PFSK-1 (cell line): ENCODE results near the gene RUFY3.

Source experiments
- FOXP2 ChIP-seq: optimal IDR thresholded peaks from 2 replicates; pipeline ENCODE3; 2011; ENCODE audit warnings: borderline replicate concordance, control low read depth, inconsistent platforms; ENCODE audit not compliant: insufficient read depth; ENCODE audit errors: extremely low read length, extremely low read depth
- POLR2AphosphoS5 ChIP-seq: IDR thresholded peaks from 2 replicates; pipeline ENCODE4 v1.6.1; 2012; ENCODE audit warnings: low read depth, mild to moderate bottlenecking, control low read depth, low read length, moderate library complexity
- SIN3A ChIP-seq: IDR thresholded peaks from 2 replicates; pipeline ENCODE4 v1.6.1; 2012; ENCODE audit warnings: mild to moderate bottlenecking, low read length, moderate library complexity, borderline replicate concordance; ENCODE audit not compliant: insufficient read depth
- TAF1 ChIP-seq: IDR thresholded peaks from 2 replicates; pipeline ENCODE4 v1.6.1; 2012; ENCODE audit warnings: low read length, control low read depth, borderline replicate concordance; ENCODE audit not compliant: insufficient read depth
- TF ChIP-seq, protein P1 (sequence below), 2 experiments: IDR thresholded peaks; 2 replicates each; pipeline versions ENCODE4 v1.6.1 to v1.8.0; 2011 to 2012; ENCODE audit warnings: low read depth in 2 of 2, low read length in 2 of 2, control low read depth in 1 of 2, inconsistent platforms in 1 of 2, mild to moderate bottlenecking in 1 of 2, moderate library complexity in 1 of 2; ENCODE audit not compliant: insufficient read depth in 1 of 2

Gene RUFY3

DNA sequence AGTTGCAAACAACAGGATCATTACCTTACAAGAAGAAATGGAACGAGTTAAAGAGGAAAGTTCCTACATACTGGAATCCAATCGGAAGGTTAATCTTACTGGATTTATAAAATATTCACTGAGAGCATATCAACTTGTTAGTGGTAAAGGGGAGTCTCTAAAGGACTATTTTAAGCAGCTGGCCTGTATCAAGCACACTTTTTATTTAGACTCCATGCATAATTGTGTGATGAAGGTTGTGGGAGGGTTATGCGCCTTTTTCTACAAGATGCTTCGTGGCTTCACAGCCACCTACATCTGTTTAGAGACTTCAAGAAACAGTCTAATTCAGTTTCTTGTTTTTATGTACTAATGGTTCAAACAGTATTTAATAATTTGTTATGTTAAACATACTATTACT lies 61.3 kb downstream of the RUFY3 start:
- TF ChIP-seq, protein P1, sequence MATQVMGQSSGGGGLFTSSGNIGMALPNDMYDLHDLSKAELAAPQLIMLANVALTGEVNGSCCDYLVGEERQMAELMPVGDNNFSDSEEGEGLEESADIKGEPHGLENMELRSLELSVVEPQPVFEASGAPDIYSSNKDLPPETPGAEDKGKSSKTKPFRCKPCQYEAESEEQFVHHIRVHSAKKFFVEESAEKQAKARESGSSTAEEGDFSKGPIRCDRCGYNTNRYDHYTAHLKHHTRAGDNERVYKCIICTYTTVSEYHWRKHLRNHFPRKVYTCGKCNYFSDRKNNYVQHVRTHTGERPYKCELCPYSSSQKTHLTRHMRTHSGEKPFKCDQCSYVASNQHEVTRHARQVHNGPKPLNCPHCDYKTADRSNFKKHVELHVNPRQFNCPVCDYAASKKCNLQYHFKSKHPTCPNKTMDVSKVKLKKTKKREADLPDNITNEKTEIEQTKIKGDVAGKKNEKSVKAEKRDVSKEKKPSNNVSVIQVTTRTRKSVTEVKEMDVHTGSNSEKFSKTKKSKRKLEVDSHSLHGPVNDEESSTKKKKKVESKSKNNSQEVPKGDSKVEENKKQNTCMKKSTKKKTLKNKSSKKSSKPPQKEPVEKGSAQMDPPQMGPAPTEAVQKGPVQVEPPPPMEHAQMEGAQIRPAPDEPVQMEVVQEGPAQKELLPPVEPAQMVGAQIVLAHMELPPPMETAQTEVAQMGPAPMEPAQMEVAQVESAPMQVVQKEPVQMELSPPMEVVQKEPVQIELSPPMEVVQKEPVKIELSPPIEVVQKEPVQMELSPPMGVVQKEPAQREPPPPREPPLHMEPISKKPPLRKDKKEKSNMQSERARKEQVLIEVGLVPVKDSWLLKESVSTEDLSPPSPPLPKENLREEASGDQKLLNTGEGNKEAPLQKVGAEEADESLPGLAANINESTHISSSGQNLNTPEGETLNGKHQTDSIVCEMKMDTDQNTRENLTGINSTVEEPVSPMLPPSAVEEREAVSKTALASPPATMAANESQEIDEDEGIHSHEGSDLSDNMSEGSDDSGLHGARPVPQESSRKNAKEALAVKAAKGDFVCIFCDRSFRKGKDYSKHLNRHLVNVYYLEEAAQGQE (IDR thresholded peaks at IDR 0.05; ENCODE audit: insufficient read depth in 1 of 2, low read depth in 2 of 2, low read length in 2 of 2) = no peak
- no peak for TF ChIP-seq TAF1
- TF ChIP-seq FOXP2 = no peak
- no peak for TF ChIP-seq SIN3A
- TF ChIP-seq POLR2AphosphoS5 = no peak

DNA sequence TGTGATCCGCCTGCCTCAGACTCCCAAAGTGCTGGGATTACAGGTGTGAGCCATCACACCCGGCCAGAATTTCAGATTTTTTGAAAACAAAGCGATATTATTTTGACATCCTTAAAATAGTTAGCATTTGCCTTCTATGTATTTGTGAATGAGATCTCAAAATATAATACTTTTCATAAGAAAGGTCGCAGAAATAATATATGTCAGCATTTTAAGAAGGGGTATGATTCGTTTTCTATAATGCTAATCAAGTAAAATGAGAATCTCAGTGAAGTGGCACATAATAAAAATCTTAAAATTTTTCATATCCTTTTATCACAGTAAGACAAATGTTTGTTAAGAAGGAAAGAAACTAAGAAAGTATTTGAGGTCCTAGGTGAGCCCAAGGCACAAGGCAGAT lies 65.7 kb downstream of the RUFY3 start:
- TF ChIP-seq POLR2AphosphoS5 (no peak), SIN3A (no peak), TAF1 (no peak)
- TF ChIP-seq, protein P1 (IDR thresholded peaks at IDR 0.05; ENCODE audit: insufficient read depth in 1 of 2, low read depth in 2 of 2, low read length in 2 of 2) = no peak

DNA sequence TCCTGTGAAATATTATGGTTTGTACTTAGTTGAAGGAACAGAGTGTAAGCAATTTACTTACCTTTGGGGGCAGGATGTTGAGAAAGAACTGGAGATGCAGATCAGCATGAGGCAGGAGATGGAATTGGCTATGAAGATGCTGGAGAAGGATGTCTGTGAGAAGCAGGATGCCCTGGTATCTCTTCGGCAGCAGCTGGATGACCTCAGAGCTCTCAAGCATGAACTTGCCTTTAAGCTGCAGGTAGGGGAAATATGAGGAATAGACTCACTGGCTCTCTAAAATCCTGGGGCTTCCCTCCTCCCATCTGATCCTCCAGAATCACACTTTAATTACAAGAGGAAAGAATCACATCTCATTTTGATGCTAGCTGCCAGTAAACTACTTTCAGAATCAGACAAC lies 67.0 kb downstream of the RUFY3 start:
- TF ChIP-seq SIN3A (no peak), POLR2AphosphoS5 (no peak), TAF1 (no peak), FOXP2 (no peak)
- TF ChIP-seq, protein P1 (IDR thresholded peaks at IDR 0.05; ENCODE audit: insufficient read depth in 1 of 2, low read depth in 2 of 2, low read length in 2 of 2) = no peak

DNA sequence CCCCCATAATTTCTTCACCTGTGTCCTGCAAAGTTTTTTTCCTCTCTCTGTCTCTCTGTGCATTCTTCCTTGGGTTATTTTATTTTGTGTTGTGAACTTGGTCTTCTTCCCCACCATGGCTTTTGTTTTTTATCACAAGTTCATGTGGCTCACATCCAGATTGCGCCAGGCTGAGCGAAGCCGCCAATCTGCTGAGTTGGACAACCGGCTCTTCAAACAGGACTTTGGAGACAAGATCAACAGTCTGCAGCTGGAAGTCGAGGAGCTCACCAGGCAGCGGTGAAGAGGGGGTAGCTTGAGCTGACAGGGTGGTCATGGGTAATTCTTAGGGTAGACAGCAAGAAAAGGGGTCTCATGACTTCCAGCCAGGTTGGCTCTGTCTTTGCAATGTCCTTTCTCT lies 71.9 kb downstream of the RUFY3 start:
- TF ChIP-seq POLR2AphosphoS5 (no peak), FOXP2 (no peak), TAF1 (no peak)

DNA sequence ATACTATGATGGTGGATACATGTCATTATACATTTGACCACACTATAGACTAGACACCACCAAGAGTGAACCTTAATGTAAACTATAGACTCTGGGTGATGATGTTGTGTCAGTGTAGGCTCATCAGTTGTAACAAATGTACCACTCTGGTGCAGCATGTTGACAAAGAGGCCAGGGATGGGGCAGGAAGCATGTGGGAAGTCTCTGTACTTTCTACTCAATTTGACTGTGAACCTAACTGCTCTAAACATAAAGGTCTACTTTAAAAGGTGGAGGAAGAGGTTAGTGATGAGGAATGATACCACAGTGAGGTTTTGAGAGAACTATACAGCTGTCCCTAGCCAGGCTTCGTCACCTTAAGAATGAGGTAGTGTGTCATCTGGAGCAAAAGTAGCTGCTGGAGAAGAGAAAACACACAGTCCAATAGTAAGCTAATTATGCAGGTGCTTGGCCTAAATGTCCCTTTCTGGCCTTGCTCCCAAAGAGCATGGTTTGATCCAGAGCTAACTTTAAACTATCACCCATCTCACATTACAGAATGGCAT lies 79.6 kb downstream of the RUFY3 start:
- TF ChIP-seq POLR2AphosphoS5 = no peak
- TF ChIP-seq TAF1 = no peak
- no peak for TF ChIP-seq SIN3A
- TF ChIP-seq, protein P1 (IDR thresholded peaks at IDR 0.05; ENCODE audit: insufficient read depth in 1 of 2, low read depth in 2 of 2, low read length in 2 of 2) = no peak
- TF ChIP-seq FOXP2 = no peak
